ENCODE measurements around the gene NT5E. TPM values are rescaled to one million over a fixed set of nuclear protein-coding genes. Genes with fewer than 3 reads are reported as not detected.

The NT5E gene
- total and polyA plus RNA-seq, 4 donors: 13.5 to 51.5 (median 34.1) TPM

- WGBS: 89% methylated on average over 5 of the region's 5 CpGs
- Histone ChIP-seq H3K4me3 (ENCODE audit: low read depth in 1 of 3, low read length in 3 of 3) (no peak overlapping the region), H3K9me3 (ENCODE audit: control insufficient read depth in 4 of 4, low read length in 3 of 4) (peaks cover 0 to 2% (median under 1%) of the 10 kb centered on the region in 4 donors), H3K9ac (ENCODE audit: low read depth in 1 of 2, low read length in 2 of 2) (no peak overlapping the region), H3K36me3 (ENCODE audit: control insufficient read depth in 4 of 4, insufficient read depth in 3 of 4, low read depth in 1 of 4, low read length in 3 of 4) (no peaks in the 10 kb centered on the region), H3K27ac (ENCODE audit: low read depth in 1 of 2, low read length in 2 of 2) (no peak overlapping the region), H3K4me1 (ENCODE audit: control insufficient read depth in 4 of 4, insufficient read depth in 4 of 4, low read length in 3 of 4) (no peaks in the 10 kb centered on the region), H3K27me3 (ENCODE audit: control insufficient read depth in 4 of 4, insufficient read depth in 4 of 4, low read length in 3 of 4) (no peaks in the 10 kb centered on the region)
- no peak for DNase-seq (ENCODE audit: low spot score)
- no peak for TF ChIP-seq TAF1 (conservative IDR thresholded peaks at IDR 0.05)
- no peak for TF ChIP-seq SP1 (IDR thresholded peaks at IDR 0.05)
- TF ChIP-seq HNF4G (IDR thresholded peaks at IDR 0.05): no peak
- TF ChIP-seq RAD21 (IDR thresholded peaks at IDR 0.05): no peak
- no peak for TF ChIP-seq RXRA (IDR thresholded peaks at IDR 0.05)
- TF ChIP-seq GABPA (IDR thresholded peaks at IDR 0.05 in 1 of 2, conservative IDR thresholded peaks at IDR 0.05 in 1 of 2): no peak
- TF ChIP-seq YY1 (IDR thresholded peaks at IDR 0.05): no peak
- no peak for TF ChIP-seq ATF3 (IDR thresholded peaks at IDR 0.05)
- no peak for TF ChIP-seq CTCF (IDR thresholded peaks at IDR 0.05; ENCODE audit: low read depth, low read length, missing input control)
- no peak for TF ChIP-seq FOXA1 (IDR thresholded peaks at IDR 0.05)
- TF ChIP-seq JUND (IDR thresholded peaks at IDR 0.05): no peak
- no peak for TF ChIP-seq REST (IDR thresholded peaks at IDR 0.05)
- TF ChIP-seq NR2F2 (IDR thresholded peaks at IDR 0.05): no peak
- no peak for TF ChIP-seq HNF4A (conservative IDR thresholded peaks at IDR 0.05)
- TF ChIP-seq, protein P1, sequence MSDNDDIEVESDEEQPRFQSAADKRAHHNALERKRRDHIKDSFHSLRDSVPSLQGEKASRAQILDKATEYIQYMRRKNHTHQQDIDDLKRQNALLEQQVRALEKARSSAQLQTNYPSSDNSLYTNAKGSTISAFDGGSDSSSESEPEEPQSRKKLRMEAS (IDR thresholded peaks at IDR 0.05): no peak
- TF ChIP-seq EGR1 (IDR thresholded peaks at IDR 0.05; ENCODE audit: low read depth in 2 of 2): no peak
- TF ChIP-seq FOXA2 (IDR thresholded peaks at IDR 0.05): no peak
Observed at GRCh38 chr6:85436939-85437495, 12.9 kb upstream of the NT5E start.

DNA sequence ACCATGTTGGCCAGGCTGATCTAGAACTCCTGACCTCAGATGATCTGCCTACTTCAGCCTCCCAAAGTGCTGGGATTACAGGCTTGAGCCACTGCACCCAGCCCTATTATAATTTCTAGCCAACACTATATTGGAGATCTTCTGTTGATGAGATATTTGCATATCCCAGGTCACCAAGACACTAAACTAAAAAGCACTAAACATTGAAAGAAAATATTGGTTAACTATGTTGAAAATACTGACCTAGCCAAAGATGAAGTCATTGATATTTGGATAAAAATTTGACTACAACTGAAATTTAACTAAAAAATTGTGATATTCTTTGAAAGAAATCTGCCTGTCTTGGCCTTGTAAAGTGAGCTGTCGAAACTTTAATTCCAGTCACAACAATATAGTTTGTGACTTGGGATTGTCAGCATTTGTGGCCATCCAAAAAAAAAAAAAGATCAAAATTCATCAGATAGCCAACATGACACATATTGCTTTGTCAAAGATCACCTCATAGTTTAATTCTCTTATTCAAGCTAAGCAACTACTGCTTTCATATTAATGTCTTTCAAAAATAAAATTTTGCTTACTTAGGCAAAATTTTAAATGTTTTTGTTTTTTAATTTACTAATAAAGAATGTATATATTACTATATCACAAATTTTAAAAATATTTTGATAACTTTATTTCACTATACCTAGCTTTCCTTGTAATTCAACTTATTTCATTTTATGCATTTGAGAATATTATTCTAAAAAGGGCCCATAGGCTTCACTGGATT, 6.3 kb upstream of the NT5E start:
- DNase-seq (ENCODE audit: low spot score): no peak

More for the DNA sequence above, 6.3 kb upstream of the NT5E start:
- H3K9me3 ChIP-seq (ENCODE audit: control insufficient read depth in 4 of 4, low read length in 3 of 4): peaks cover 2 to 3% (median 2%) of the 10 kb centered on the region in 4 donors
- WGBS: 97% methylated on average over 1 of the region's 1 CpG
- no peaks in the 10 kb centered on the region for H3K27me3 ChIP-seq (ENCODE audit: control insufficient read depth in 4 of 4, insufficient read depth in 4 of 4, low read length in 3 of 4)
- no peak overlapping the region for H3K27ac ChIP-seq (ENCODE audit: low read depth in 1 of 2, low read length in 2 of 2)
- H3K9ac ChIP-seq (ENCODE audit: low read depth in 1 of 2, low read length in 2 of 2): no peak overlapping the region
- TF ChIP-seq RXRA (IDR thresholded peaks at IDR 0.05) (no peak), TAF1 (conservative IDR thresholded peaks at IDR 0.05) (no peak)
- no peaks in the 10 kb centered on the region for H3K36me3 ChIP-seq (ENCODE audit: control insufficient read depth in 4 of 4, insufficient read depth in 3 of 4, low read depth in 1 of 4, low read length in 3 of 4)
- H3K4me1 ChIP-seq (ENCODE audit: control insufficient read depth in 4 of 4, insufficient read depth in 4 of 4, low read length in 3 of 4): no peaks in the 10 kb centered on the region
- no peak overlapping the region for H3K4me3 ChIP-seq (ENCODE audit: low read depth in 1 of 3, low read length in 3 of 3)
